ENCODE measurements around the gene MEIS3. TPM values are rescaled to one million over a fixed set of nuclear protein-coding genes. Genes with fewer than 3 reads are reported as not detected.
A peak's percentile ranks its signal among the peaks of the same experiment; 100 is the strongest.

Gene MEIS3
- total RNA-seq = 0.63 and 1.6 TPM in 2 replicates

- DNase-seq (ENCODE audit: extremely low read depth, low read depth, low spot score) = no peak
Observed at GRCh38 chr19:47419030-47419783, at the start of gene MEIS3. TSS of gene MEIS3 (minus strand) at chr19:47419527. CDS start at chr19:47419081, 446 bp downstream.

GRCh38 chr19:47467914-47468313 is 48.6 kb upstream of the MEIS3 start:
- no peak for DNase-seq (ENCODE audit: extremely low read depth, low read depth, low spot score)

- DNase-seq (ENCODE audit: extremely low read depth, low read depth, low spot score) = no peak
Observed at GRCh38 chr19:47465957-47466356, 46.6 kb upstream of the MEIS3 start.

GRCh38 chr19:47464675-47465419 is 45.5 kb upstream of the MEIS3 start:
- DNase-seq (ENCODE audit: extremely low read depth, low read depth, low spot score) = no peak

- DNase-seq (ENCODE audit: extremely low read depth, low read depth, low spot score) = no peak
Observed at GRCh38 chr19:47461876-47462275, 42.5 kb upstream of the MEIS3 start.

- no peak for DNase-seq (ENCODE audit: extremely low read depth, low read depth, low spot score)
Observed at GRCh38 chr19:47459477-47459876, 40.1 kb upstream of the MEIS3 start.

- DNase-seq (ENCODE audit: extremely low read depth, low read depth, low spot score) = no peak
Observed at GRCh38 chr19:47458672-47459071, 39.3 kb upstream of the MEIS3 start.

GRCh38 chr19:47456721-47457474 is 37.6 kb upstream of the MEIS3 start:
- no peak for DNase-seq (ENCODE audit: extremely low read depth, low read depth, low spot score)

- no peak for DNase-seq (ENCODE audit: extremely low read depth, low read depth, low spot score)
Observed at GRCh38 chr19:47450478-47450877, 31.2 kb upstream of the MEIS3 start.

- no peak for DNase-seq (ENCODE audit: extremely low read depth, low read depth, low spot score)
Observed at GRCh38 chr19:47448360-47448727, 29.0 kb upstream of the MEIS3 start.

- no peak for DNase-seq (ENCODE audit: extremely low read depth, low read depth, low spot score)
Observed at GRCh38 chr19:47447470-47448359, 28.4 kb upstream of the MEIS3 start.

GRCh38 chr19:47446534-47447469 is 27.5 kb upstream of the MEIS3 start:
- no peak for DNase-seq (ENCODE audit: extremely low read depth, low read depth, low spot score)

- DNase-seq (ENCODE audit: extremely low read depth, low read depth, low spot score) = no peak
Observed at GRCh38 chr19:47445937-47446402, 26.6 kb upstream of the MEIS3 start.

GRCh38 chr19:47445527-47445926 is 26.2 kb upstream of the MEIS3 start:
- no peak for DNase-seq (ENCODE audit: extremely low read depth, low read depth, low spot score)

GRCh38 chr19:47444388-47444821 is 25.1 kb upstream of the MEIS3 start:
- DNase-seq (ENCODE audit: extremely low read depth, low read depth, low spot score) = no peak

GRCh38 chr19:47443331-47443730 is 24.0 kb upstream of the MEIS3 start:
- no peak for DNase-seq (ENCODE audit: extremely low read depth, low read depth, low spot score)

GRCh38 chr19:47438793-47439220 is 19.5 kb upstream of the MEIS3 start:
- DNase-seq (ENCODE audit: extremely low read depth, low read depth, low spot score) = no peak

GRCh38 chr19:47437500-47437899 is 18.2 kb upstream of the MEIS3 start:
- DNase-seq (ENCODE audit: extremely low read depth, low read depth, low spot score) = no peak

GRCh38 chr19:47436712-47437401 is 17.5 kb upstream of the MEIS3 start:
- DNase-seq (ENCODE audit: extremely low read depth, low read depth, low spot score) = peak; percentile 20

Measured in glomerular endothelial cell (primary cell).